HuH-7 (cell line): Measurements from ENCODE around the gene BTD.

Experiments used
- DNase-seq: peaks from one replicate; pipeline ENCODE4 v3.0.0; 2011; ENCODE audit warnings: low spot score

BTD gene

GRCh38 chr3:15636028-15636709 lies 34.6 kb downstream of the BTD start:
- no peak for DNase-seq

GRCh38 chr3:15637131-15637951 lies 35.8 kb downstream of the BTD start:
- DNase-seq = no peak

DNA sequence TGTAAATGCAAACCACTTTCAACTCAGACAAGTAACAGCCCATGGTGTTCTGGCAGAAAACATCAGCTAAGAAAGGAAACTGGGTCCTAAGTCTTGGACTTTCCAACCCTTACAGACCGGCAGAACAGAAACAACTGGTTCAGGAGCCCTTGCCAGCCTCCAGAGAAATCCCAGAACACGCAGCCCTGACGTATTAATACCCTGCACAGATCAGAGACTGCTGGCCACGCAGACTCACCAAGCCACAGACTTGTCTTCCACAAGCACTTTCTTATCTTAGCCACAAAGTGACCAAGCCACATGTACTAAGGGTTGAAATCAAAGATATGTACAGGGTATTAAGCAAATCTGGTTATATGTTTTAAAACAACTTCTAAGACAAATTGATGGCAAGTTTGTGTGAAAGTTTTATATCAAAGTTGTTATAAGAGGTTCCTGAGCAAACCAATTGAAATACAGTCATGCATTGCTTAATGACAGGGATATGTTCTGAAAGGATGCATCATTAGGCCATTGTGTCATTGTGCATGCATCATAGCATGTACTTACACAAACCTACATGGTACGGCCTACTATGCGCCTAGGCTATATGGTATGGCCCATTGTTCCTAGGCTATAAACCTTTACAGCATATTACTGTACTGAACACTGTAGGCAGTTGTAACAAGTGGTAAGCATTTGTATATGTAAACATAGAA lies 36.8 kb downstream of the BTD start:
- no peak for DNase-seq

DNA sequence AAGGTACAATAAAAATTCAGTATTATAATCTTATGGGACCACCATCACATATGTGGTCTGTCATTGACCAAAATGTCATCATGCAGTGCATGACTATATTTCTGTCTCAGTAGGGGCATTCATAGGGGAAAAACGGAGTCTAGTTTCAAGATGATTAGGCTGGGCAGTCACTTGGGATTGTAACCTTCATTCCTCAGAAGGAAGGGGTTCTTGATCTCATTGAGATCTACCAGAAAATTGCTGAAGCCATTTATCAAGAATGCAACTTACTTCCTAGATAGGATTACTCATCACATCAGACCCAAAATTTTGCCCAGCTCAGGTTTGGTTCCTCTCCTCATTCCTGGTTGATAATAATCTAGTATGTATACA lies 37.3 kb downstream of the BTD start:
- no peak for DNase-seq

DNA sequence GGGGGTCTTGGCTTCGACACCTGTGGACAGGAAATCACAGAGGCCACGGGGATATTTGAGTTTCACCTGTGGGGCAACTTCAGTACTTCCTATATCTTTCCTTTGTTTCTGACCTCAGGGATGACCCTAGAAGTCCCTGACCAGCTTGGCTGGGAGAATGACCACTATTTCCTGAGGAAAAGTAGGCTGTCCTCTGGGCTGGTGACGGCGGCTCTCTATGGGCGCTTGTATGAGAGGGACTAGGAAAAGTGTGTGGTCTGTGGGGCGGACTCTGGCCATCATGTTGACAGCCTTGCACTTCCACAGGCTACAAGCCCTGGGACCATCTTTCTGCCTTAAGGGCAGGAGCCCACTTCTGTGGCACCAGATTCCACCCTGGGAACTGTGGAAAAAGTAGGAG lies 43.7 kb downstream of the BTD start:
- DNase-seq = no peak

GRCh38 chr3:15645740-15646501 lies 44.4 kb downstream of the BTD start:
- no peak for DNase-seq

DNA sequence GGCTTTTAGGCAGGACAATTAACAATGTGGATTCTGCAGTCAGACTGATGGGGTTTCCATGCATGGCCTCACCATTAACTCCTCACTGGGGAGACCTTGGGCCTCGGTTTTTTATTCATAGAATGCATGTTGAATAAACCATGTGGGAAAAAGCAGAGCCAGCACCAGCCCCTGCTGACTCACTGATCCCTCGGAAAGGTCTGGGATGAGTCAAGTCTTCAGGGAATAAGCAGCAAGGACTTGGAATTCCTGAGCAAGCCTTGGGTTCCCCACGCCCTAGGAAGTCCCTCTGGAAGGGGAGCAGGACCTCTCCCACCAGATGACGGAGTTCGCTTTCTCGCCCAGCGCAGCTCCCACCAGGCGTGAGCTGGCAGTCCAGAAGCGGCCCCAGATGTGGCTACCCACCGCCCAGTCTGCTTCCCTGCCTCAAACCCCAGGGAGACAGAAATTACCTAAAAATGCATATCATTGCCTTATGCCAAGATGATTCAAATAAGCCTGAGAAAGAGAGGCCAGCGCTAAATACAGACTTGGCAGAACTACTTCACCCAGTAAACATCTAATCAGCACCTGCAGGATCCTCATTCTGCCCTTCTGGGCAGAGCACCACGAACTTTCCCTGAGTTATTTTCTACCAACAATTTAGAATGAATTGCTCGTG lies 45.4 kb downstream of the BTD start:
- DNase-seq = no peak

- DNase-seq = no peak
Measured at GRCh38 chr3:15647611-15648167, 46.1 kb downstream of the BTD start.

DNA sequence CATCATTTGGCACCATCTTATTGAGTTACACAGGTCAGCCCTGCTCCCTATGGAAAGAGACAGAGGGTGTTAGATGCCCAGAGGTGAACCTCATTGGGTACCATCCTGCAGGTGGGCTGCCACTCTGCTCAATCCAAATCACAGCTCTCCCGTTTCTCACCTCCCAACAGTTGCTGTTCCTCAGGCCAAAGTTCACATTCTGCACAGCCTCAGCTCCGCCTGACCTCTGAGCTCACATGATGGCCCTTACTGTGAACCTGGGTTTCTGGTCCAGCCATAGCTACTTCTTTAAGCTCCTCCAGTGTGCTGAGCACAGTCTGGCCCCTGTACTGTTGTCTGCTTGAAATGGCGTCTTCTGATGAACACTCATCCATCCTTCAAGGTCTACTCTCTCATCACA lies 47.8 kb downstream of the BTD start:
- DNase-seq = no peak

DNA sequence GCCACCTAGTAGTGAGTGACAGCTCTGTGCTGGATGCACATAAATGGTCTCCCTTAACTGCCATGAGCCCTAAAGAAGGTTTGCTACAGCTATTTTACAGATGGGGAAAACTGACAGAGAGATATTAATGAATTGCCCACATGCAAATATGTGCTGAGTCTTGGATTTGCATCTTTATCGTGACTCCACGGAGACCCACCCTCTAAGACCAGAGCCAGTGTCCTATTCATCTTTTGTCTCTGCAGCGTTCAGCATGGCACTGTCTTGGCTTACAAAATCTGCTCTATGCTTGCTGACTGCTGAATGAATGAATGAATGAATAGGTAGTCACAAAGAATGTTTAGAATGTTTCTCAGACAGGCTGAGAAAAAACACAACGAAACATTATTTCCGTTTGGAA lies 48.3 kb downstream of the BTD start:
- no peak for DNase-seq

DNA sequence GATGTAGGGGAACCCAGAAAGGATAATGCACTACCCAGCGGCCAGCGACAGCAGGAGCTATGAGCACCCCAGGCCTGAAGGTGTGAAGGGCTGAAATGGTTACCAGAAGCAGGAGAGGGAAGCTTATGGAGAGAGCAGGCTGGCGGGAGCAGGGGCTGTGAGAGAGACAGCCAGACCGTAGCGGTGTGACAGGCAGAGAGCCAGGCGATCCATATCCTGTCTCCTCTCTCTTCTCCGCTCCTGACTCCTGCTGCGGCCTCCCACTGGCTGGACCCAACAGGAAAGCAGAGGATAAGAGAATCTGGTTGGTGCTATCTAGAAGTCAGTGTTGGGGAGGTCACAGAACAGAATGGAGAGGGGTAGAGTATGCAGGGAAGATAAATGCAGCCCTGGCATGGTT lies 49.9 kb downstream of the BTD start:
- no peak for DNase-seq

GRCh38 chr3:15653321-15653720 lies 51.8 kb downstream of the BTD start:
- no peak for DNase-seq

- DNase-seq = no peak
Measured at GRCh38 chr3:15654127-15654526, 52.6 kb downstream of the BTD start.

GRCh38 chr3:15654891-15655290 lies 53.3 kb downstream of the BTD start:
- DNase-seq = no peak

- DNase-seq = no peak
Measured at GRCh38 chr3:15656342-15656741, 54.8 kb downstream of the BTD start.

- no peak for DNase-seq
Measured at GRCh38 chr3:15657016-15657415, 55.5 kb downstream of the BTD start.

DNA sequence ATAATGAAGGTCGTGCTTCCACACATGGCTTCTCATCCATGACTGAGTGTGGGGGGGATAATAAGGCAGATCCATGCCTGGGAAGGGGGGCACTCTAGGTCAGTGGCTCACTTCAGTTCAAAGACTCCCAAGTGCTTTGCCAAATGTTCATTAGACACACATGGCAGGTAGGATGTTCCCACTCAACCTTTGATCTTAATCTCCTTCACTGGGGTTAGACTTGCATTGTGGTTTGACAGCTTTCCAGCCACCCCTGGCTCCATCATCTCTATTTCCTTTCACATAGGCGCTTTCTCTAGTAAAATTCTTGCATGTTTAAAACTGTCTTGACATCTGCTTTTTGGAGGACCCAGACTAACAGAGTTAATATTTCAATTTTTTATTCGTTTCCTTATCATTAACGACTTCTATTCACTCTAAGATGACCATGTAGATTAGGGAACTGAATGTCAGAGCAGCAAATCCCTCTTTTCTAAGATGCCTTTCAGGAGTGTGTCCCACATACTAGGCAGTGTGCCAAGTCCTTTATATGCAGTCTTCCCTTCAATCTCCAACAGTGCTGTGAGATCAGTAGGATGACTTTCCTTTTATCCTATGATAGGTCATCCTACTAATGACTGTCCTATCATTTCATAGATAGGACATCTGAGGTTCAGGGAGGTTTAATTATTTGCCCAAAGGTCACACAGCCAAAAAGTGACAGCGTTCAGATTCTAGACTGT lies 57.9 kb downstream of the BTD start:
- DNase-seq = no peak

DNA sequence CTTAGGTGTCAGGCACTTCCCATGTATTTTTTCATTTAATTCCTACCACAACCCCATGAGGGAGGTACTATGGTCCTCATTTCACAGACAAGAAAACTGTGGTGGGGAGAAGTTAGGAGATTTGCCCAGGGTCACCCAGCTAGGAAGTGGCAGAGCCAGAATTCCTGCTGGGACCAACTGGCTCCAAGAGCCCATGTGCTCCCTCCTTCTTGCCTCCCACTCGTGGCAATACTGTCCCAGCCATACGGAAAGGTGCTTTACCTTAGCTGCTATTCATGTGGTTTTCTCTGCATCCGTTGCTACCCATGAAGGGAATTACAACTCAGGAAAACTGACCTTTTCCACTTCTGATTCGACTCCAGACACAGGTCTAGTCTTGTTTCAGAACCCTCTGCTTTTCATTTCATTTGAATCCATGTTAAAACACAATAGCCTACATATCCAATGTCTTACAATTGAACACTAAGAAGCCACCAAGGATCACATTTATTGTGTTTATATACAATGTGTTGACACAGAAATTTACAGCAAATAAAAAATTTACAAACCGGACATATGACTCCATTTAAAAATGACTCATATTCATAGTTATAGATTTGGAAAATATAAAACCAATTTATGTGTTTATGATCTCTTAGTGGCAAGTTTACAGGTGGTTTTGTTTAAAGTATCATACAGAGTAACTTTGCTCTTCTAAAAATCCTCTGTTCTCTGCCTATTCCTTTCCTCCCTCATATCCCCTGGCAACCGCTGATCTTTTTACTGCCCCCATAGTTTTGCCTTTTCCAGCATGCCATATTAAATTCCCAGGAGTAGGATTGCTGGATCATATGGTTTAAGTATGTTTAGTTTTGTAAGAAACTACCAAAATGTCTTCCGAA lies 58.8 kb downstream of the BTD start:
- DNase-seq = no peak

DNA sequence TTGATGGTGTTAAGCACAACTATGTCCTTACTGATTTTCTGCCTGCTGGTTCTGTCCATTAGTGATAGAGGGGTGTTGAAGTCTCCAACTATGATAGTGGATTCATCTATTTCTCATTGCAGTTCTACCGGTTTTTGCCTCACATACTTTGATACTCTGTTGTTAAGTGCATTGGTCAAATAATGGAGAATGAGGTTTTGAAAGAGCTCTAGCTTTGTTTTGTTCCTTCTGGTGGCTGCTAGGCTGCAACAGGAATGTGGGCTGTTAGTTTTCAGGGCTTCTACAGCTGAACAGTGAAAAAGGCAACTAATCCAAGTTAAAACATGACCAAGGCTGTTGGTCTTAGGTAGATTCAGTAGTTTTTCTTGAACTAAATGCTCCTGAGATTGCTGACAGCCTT lies 62.6 kb downstream of the BTD start:
- no peak for DNase-seq
